NB4 (cell line): ENCODE measurements around the gene RBM20.

Experiments used
- CTCF ChIP-seq: IDR thresholded peaks from one replicate; pipeline ENCODE4 v1.5.1; 2012; ENCODE audit warnings: low read depth, low read length
- POLR2A ChIP-seq: IDR thresholded peaks from 2 replicates; pipeline ENCODE4 v1.6.1; 2011; ENCODE audit warnings: mild to moderate bottlenecking; ENCODE audit not compliant: insufficient read length; ENCODE audit errors: extremely low read depth

GRCh38 chr10:110759523-110759922, 115.4 kb downstream of the RBM20 start:
- TF ChIP-seq POLR2A (no peak), CTCF (no peak)
